ENCODE results near the gene ZNF3.
A peak's percentile ranks its signal among the peaks of the same experiment; 100 is the strongest.

ZNF3 gene

DNA sequence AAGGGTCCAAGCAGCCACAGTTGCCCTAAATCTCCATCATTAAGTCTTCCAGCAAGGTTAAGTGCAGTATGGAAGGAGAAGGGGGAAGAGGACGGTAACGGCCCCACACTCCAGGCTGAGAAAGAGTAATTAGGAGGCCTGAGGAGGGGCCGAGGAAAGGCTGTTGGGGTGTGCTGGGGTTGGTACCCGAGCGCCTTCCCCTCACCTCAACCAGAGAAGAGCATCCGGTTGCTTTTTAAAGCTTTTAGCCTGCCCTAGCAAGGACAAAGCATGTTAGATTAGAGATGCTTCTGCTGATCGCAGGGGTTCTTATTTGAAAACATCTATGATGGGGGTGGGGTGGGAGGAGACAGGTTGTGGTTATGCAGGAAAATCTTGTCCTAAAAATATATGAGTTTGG lies 40.9 kb downstream of the ZNF3 start:
- TF ChIP-seq, protein P1, sequence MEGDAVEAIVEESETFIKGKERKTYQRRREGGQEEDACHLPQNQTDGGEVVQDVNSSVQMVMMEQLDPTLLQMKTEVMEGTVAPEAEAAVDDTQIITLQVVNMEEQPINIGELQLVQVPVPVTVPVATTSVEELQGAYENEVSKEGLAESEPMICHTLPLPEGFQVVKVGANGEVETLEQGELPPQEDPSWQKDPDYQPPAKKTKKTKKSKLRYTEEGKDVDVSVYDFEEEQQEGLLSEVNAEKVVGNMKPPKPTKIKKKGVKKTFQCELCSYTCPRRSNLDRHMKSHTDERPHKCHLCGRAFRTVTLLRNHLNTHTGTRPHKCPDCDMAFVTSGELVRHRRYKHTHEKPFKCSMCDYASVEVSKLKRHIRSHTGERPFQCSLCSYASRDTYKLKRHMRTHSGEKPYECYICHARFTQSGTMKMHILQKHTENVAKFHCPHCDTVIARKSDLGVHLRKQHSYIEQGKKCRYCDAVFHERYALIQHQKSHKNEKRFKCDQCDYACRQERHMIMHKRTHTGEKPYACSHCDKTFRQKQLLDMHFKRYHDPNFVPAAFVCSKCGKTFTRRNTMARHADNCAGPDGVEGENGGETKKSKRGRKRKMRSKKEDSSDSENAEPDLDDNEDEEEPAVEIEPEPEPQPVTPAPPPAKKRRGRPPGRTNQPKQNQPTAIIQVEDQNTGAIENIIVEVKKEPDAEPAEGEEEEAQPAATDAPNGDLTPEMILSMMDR (conservative IDR thresholded peaks at IDR 0.05; ENCODE audit: control insufficient read depth, insufficient read depth, low read depth, low read length), result no peak
- H3K4me3 ChIP-seq (ENCODE audit: control insufficient read depth, low read depth, low read length), result no peak overlapping the region
- no peak for DNase-seq (ENCODE audit: low read depth)

DNA sequence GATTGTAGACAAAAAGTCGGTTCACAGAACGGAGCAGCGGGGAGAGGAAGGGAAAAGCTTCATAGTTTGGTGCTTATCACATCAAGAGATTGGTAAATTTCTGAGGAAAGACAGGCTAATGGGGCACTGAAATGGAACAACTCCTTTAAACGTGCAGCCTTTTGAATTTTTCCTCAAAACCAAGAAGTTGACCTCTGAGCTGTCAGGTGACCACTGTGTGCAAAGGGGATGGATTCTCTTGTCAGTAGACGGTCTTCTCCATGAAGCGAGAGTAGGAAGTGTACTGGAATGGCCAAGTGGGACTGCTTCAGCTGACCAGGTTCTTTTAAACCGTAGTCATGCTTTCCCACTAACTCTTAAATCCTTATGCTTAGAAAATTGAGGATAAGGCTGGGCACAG lies 43.2 kb downstream of the ZNF3 start:
- TF ChIP-seq, protein P1 (conservative IDR thresholded peaks at IDR 0.05; ENCODE audit: control insufficient read depth, insufficient read depth, low read depth, low read length), result no peak
- H3K4me3 ChIP-seq (ENCODE audit: control insufficient read depth, low read depth, low read length), result no peak overlapping the region
- DNase-seq (ENCODE audit: low read depth), result no peak

DNA sequence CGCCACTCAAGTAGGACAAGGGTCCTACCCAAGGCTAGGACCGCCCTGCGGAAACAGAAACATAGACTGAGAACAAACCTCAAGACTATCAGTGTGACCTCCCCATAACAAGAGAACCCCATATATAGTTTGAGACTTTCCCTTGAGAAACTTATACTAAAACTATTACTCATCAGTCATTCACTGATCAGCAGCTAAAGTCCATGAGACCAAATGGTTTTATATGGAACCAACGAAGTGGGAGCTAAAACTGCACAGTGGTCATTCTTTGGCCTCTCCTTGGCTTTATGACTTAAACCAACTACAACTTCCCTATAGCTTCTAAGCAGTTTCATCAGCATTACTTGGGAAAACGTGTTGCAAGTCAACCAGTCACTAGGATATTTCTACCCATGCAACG lies 45.6 kb downstream of the ZNF3 start:
- DNase-seq (ENCODE audit: low read depth), result no peak
- H3K4me3 ChIP-seq (ENCODE audit: control insufficient read depth, low read depth, low read length), result no peak overlapping the region
- TF ChIP-seq, protein P1 (conservative IDR thresholded peaks at IDR 0.05; ENCODE audit: control insufficient read depth, insufficient read depth, low read depth, low read length), result no peak

DNA sequence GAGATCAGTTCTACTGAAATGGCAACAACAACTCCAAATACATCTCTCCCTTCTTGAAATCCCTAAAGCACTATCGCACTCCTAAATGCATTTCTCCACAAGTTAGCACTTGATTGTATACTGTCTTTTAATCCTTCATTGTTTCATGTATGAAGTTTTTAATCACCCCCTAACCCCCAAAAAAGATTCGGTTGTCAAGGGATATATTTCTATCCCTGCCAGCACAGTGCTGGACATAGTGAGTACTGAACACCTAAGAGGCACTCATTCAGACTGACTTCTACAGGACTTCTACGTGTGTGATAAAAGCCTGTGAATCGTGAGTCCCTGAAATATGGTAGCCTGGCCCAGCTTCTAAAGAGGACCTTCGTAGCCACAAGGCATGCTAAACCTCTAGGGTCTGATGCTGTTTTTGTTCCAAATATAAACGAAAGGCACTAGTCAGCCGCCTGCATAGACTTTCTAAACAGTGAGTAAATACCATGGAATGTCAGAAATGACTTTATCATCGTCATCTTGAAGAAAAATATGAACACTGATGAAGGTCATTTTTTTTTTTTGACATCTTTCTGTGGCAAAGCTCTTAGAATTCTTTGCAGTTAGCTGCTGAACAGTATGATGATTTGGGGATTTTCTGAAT lies 46.5 kb downstream of the ZNF3 start:
- peak; percentile 91 for DNase-seq (ENCODE audit: low read depth)
- TF ChIP-seq, protein P1 (conservative IDR thresholded peaks at IDR 0.05; ENCODE audit: control insufficient read depth, insufficient read depth, low read depth, low read length), result no peak
- no peak overlapping the region for H3K4me3 ChIP-seq (ENCODE audit: control insufficient read depth, low read depth, low read length)

DNA sequence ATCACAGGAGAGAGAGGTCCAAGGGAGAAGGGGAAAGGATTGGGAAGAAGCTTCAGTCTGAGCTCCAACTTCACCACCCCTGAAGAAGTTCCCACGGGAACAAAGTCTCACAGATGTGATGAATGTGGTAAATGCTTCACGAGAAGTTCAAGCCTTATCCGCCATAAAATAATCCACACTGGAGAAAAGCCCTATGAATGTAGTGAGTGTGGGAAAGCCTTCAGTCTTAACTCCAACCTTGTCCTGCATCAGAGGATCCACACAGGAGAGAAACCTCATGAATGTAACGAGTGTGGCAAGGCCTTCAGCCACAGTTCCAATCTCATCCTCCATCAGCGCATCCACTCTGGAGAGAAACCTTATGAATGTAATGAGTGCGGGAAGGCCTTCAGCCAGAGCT lies 48.0 kb downstream of the ZNF3 start:
- TF ChIP-seq, protein P1 (conservative IDR thresholded peaks at IDR 0.05; ENCODE audit: control insufficient read depth, insufficient read depth, low read depth, low read length), result no peak
- DNase-seq (ENCODE audit: low read depth), result no peak
- no peak overlapping the region for H3K4me3 ChIP-seq (ENCODE audit: control insufficient read depth, low read depth, low read length)

DNA sequence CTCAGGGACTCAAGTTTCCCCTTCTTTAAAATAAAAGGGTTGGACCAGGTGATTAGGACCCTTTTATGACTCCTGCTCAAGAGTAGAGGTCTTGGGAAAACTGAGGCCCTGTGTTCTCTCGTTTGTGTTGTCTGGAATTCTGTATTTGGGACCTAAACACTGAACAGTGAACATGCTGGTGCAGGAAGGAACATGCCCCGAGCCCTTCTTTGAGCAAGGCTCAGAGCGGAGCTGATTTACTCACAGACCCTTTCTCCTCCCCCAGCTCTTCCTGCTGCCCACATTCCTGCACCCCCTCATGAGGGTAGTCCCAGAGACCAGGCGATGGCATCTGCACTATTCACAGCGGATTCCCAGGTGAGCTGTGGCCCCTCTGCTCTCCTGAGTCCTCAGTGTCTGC lies 51.9 kb downstream of the ZNF3 start:
- DNase-seq (ENCODE audit: low read depth), result no peak
- TF ChIP-seq, protein P1 (conservative IDR thresholded peaks at IDR 0.05; ENCODE audit: control insufficient read depth, insufficient read depth, low read depth, low read length), result no peak
- no peak overlapping the region for H3K4me3 ChIP-seq (ENCODE audit: control insufficient read depth, low read depth, low read length)

DNA sequence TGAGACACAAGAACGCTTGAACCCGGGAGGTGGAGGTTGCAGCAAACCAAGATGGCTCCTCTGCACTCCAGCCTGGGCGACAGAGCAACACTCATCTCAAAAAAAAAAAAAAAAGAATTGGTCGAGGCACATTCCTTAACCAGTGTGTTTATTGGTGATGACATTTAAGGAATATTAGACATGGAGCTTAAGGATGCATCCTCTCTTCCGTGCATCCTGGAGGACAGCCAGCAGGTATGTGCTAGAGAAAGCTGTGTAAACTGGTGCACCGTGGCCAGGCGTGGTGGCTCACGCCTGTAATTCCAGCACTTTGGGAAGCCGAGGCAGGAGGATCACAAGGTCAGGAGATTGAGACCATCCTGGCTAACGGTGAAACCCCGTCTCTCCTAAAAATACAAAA lies 54.3 kb downstream of the ZNF3 start:
- TF ChIP-seq, protein P1 (conservative IDR thresholded peaks at IDR 0.05; ENCODE audit: control insufficient read depth, insufficient read depth, low read depth, low read length), result no peak
- no peak for DNase-seq (ENCODE audit: low read depth)
- no peak overlapping the region for H3K4me3 ChIP-seq (ENCODE audit: control insufficient read depth, low read depth, low read length)

All from fibroblast of mammary gland (primary cell).